K562 (cell line): ENCODE data around the gene C1QTNF3. TPM values are rescaled to one million over a fixed set of nuclear protein-coding genes. Genes with fewer than 3 reads are reported as not detected.
"Not testable (repeated sequence)": the region's sequence is repeated elsewhere in the genome, so short reads cannot be mapped to it uniquely, and the experiment has no call there.

ENCODE experiments used
- ATAC-seq: fragments of 200-7000 bp; cut with Tn5 transposase; 3 replicates; pipeline ENCODE4 v1.9.1; 2020; ENCODE audit warnings: moderate library complexity
- BruUV-seq: library from RNA; stranded (reverse); fragments of 400-500 nt; replicated peaks from 2 replicates; lab custom pipeline; 2021; lab: Mats Ljungman, UMichigan
- CTCF ChIA-PET: fragments of 300-600 bp; formaldehyde crosslinking; extraction: SDS; loops from one replicate; lab custom pipeline; 2021; ENCODE audit warnings: low intra/inter-chr PET ratio; lab: Yijun Ruan, JAX
- POLR2A ChIA-PET: fragments of 300-600, 350-650 bp; sonication (Branson Sonifier 250); formaldehyde crosslinking; extraction: SDS; loops from one replicate; lab custom pipeline; 2021; ENCODE audit warnings: antibody characterized with exemption, inconsistent platforms; lab: Yijun Ruan, JAX
- DNase-seq, 4 experiments: peaks; one replicate each; pipeline versions ENCODE4 v3.0.0 to v3.0.0-alpha.2; 2011 to 2018; ENCODE audit warnings: low spot score in 3 of 4, mixed read lengths in 3 of 4; ENCODE audit errors: extremely low read depth in 1 of 4
- FAIRE-seq: peaks from 2 replicates; lab custom pipeline; 2011; peaks lifted over from hg19 to GRCh38; lab: Jason Lieb, UNC
- H2AFZ ChIP-seq: 2 replicates; pipeline ENCODE4 v1.6.0; 2011; ENCODE audit warnings: low read depth, low read length, control low read depth, inconsistent platforms
- H3K27ac ChIP-seq: fragments of 200-600 bp; 3 replicates; pipeline ENCODE4 v1.8.0; 2011; ENCODE audit warnings: low read depth, mild to moderate bottlenecking, control low read depth, inconsistent platforms, low read length, moderate library complexity, mixed read lengths; ENCODE audit errors: extremely low read depth
- H3K27me3 ChIP-seq, 2 experiments: fragments of 300-600 bp in 1 of 2; 2 replicates in 1 of 2; 3 replicates in 1 of 2; pipeline versions ENCODE4 v1.6.0 to v1.8.0; 2011; ENCODE audit warnings: inconsistent platforms in 2 of 2, low read length in 2 of 2, mild to moderate bottlenecking in 1 of 2, mixed read lengths in 1 of 2, moderate library complexity in 1 of 2; ENCODE audit not compliant: control insufficient read depth in 2 of 2, insufficient read depth in 2 of 2
- H3K36me3 ChIP-seq: fragments of 300-600 bp; 3 replicates; pipeline ENCODE4 v1.8.0; 2011; ENCODE audit warnings: mild to moderate bottlenecking, low read length, inconsistent platforms; ENCODE audit not compliant: control insufficient read depth, insufficient read depth
- H3K4me1 ChIP-seq, 2 experiments: fragments of 200-600 bp in 1 of 2; replicated peaks in 1 of 2; 2 replicates in 1 of 2; 3 replicates in 1 of 2; pipeline versions ENCODE4 v1.5.1 to v1.8.0; 2011; ENCODE audit warnings: inconsistent platforms in 2 of 2, low read length in 2 of 2, mild to moderate bottlenecking in 1 of 2, mixed read lengths in 1 of 2, moderate library complexity in 1 of 2; ENCODE audit not compliant: control insufficient read depth in 2 of 2, insufficient read depth in 2 of 2
- H3K4me2 ChIP-seq: 2 replicates; pipeline ENCODE4 v1.6.1; 2011; ENCODE audit warnings: low read length, control low read depth, inconsistent platforms, mixed read lengths; ENCODE audit not compliant: insufficient read depth
- H3K4me3 ChIP-seq: fragments of 200-600 bp; sonication (generic), shearing (Covaris generic); 2 replicates; pipeline ENCODE4 v1.5.1; 2016; ENCODE audit warnings: control low read depth, inconsistent platforms
- H3K79me2 ChIP-seq: fragments of 200-600 bp; 3 replicates; pipeline ENCODE4 v1.8.0; 2011; ENCODE audit warnings: low read length, inconsistent platforms; ENCODE audit not compliant: control insufficient read depth, insufficient read depth
- H3K9ac ChIP-seq, 2 experiments: 2 replicates each; pipeline versions ENCODE4 v1.6.0 to v1.6.1; 2011; ENCODE audit warnings: low read depth in 2 of 2, low read length in 2 of 2, control low read depth in 1 of 2, inconsistent platforms in 1 of 2, mild to moderate bottlenecking in 1 of 2, mixed read lengths in 1 of 2; ENCODE audit not compliant: insufficient read depth in 1 of 2
- H3K9me1 ChIP-seq: one replicate; pipeline ENCODE4 v1.6.0; 2011; ENCODE audit warnings: inconsistent platforms, mild to moderate bottlenecking, low read length, moderate library complexity; ENCODE audit not compliant: control insufficient read depth, insufficient read depth
- H3K9me3 ChIP-seq: replicated peaks from 2 replicates; pipeline ENCODE4 v1.5.1; 2011; ENCODE audit warnings: low read depth, low read length, inconsistent platforms; ENCODE audit not compliant: control insufficient read depth, insufficient read depth
- H4K20me1 ChIP-seq: replicated peaks from 2 replicates; pipeline ENCODE4 v1.6.1; 2011; ENCODE audit warnings: low read length, inconsistent platforms, mixed read lengths; ENCODE audit not compliant: control insufficient read depth, insufficient read depth
- WGBS: fragments of 100-300 bp; shearing (Covaris generic); methylation state at CpG from one replicate; pipeline ENCODE4 v1.1.6; 2016; ENCODE audit warnings: low coverage, mixed read lengths; ENCODE audit not compliant: insufficient coverage; ENCODE audit errors: missing lambda C conversion rate; 5-methylcytosine and 5-hydroxymethylcytosine counted together
- in situ Hi-C: fragments of 300-500 bp; cut with MboI; formaldehyde crosslinking; loops from 4 replicates; pipeline ENCODE4 v1.15.0; 2018; ENCODE audit warnings: inconsistent platforms, mixed read lengths
- intact Hi-C: fragments of 100-400 bp; cut with micrococcal nuclease; formaldehyde crosslinking; loops from 2 replicates; pipeline ENCODE4 v1.14.2; 2022
- polyA plus RNA-seq, 8 experiments: library from polyadenylated mRNA; depleted of rRNA in 4 of 8; stranded (reverse) in 5 of 8; unstranded in 3 of 8; fragments of >200 nt; fragmentation: Nextera tagmentation in 2 of 8; fragmentation: Illumina TruSeq in 1 of 8; extraction: Ambion mirVana in 2 of 8; extraction: Trizol in 1 of 8; gene quantifications; 2 replicates each; pipeline versions ENCODE4 v1.2.1 to v1.2.3, GENCODE V29; 2011 to 2014; ENCODE audit warnings: inconsistent platforms in 1 of 8, missing spikeins in 1 of 8
- total RNA-seq, 7 experiments: library from RNA; depleted of rRNA in 6 of 7; stranded (reverse); fragments of >200 nt in 6 of 7; fragmentation: Illumina TruSeq in 2 of 7; extraction: Trizol in 2 of 7; gene quantifications; 2 replicates each; pipeline versions ENCODE4 v1.2.1 to v1.2.3, GENCODE V29; 2011 to 2021; ENCODE audit warnings: low replicate concordance in 1 of 7

C1QTNF3 gene
- total and polyA plus RNA-seq, 9 of the 15 experiments (the other 6 are each of a cell fraction or from before 2014, with no cell fraction given): 0.51 to 3.3 (median 2.0) TPM

DNA sequence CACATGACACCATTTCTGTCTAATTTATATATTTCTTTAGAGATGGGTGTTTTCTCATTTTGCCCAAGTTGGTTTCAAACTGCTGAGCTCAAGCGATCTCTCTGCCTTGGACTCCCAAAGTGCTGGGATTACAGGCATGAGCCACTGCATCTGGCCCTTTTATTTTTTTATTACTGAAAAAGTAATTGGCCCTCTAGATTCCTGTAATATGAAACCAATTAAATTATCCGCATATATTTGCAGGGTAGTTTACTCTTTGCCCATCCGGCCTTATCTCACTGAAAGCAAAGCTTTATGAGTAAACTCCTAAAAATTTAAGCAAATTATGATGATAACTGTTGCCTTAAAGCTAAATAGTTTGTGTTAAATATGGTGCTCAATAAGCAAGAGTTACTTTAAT is 44.7 kb upstream of the C1QTNF3 start:
- H3K4me1 ChIP-seq, intact Hi-C loops, ATAC-seq, H2AFZ ChIP-seq, in situ Hi-C loops, H3K27me3 ChIP-seq, H4K20me1 ChIP-seq, BruUV-seq, POLR2A ChIA-PET, FAIRE-seq, H3K9me1 ChIP-seq, DNase-seq, H3K9ac ChIP-seq, H3K4me2 ChIP-seq, CTCF ChIA-PET, H3K4me3 ChIP-seq, H3K27ac ChIP-seq, H3K36me3 ChIP-seq, H3K79me2 ChIP-seq, H3K9me3 ChIP-seq: not testable (repeated sequence)
- 84% methylated on average over 2 of the region's 3 CpGs for WGBS

GRCh38 chr5:34083898-34084297 is 40.9 kb upstream of the C1QTNF3 start:
- DNase-seq, intact Hi-C loops: not testable (repeated sequence)

GRCh38 chr5:34079505-34079904 is 36.5 kb upstream of the C1QTNF3 start:
- H4K20me1 ChIP-seq, H3K9ac ChIP-seq, H3K4me1 ChIP-seq, H3K27me3 ChIP-seq, DNase-seq, H2AFZ ChIP-seq, H3K27ac ChIP-seq, H3K9me1 ChIP-seq, ATAC-seq, POLR2A ChIA-PET, CTCF ChIA-PET, H3K36me3 ChIP-seq, in situ Hi-C loops, intact Hi-C loops, H3K4me3 ChIP-seq, H3K4me2 ChIP-seq, H3K9me3 ChIP-seq, FAIRE-seq, BruUV-seq, H3K79me2 ChIP-seq: not testable (repeated sequence)
- 93% methylated on average over 2 of the region's 2 CpGs for WGBS

More at GRCh38 chr5:34083898-34084297, 40.9 kb upstream of the C1QTNF3 start:
- H2AFZ ChIP-seq, BruUV-seq, H4K20me1 ChIP-seq, H3K4me2 ChIP-seq, POLR2A ChIA-PET, H3K36me3 ChIP-seq, H3K27ac ChIP-seq, H3K9ac ChIP-seq, in situ Hi-C loops, H3K4me3 ChIP-seq, H3K79me2 ChIP-seq, H3K27me3 ChIP-seq, H3K9me3 ChIP-seq, ATAC-seq, FAIRE-seq, CTCF ChIA-PET, H3K4me1 ChIP-seq, H3K9me1 ChIP-seq: not testable (repeated sequence)
- WGBS: 21% methylated on average over 2 of the region's 4 CpGs
